GM18870 (cell line): ENCODE measurements around the gene ATP4B.

Experiments used
- ATAC-seq: cut with Tn5 transposase; IDR thresholded peaks from one replicate; pipeline ENCODE4 v1.9.1; 2021; ENCODE audit warnings: moderate library complexity; ENCODE audit not compliant: unreplicated experiment

ATP4B gene

GRCh38 chr13:113642563-113642962 is 15.4 kb downstream of the ATP4B start:
- no peak for ATAC-seq

- no peak for ATAC-seq
Measured at GRCh38 chr13:113641426-113641825, 16.6 kb downstream of the ATP4B start.

- ATAC-seq = no peak
Measured at GRCh38 chr13:113639616-113640262, 18.3 kb downstream of the ATP4B start.

- no peak for ATAC-seq
Measured at GRCh38 chr13:113638806-113639205, 19.2 kb downstream of the ATP4B start.

- no peak for ATAC-seq
Measured at GRCh38 chr13:113638173-113638746, 19.7 kb downstream of the ATP4B start.

GRCh38 chr13:113637262-113638160 is 20.5 kb downstream of the ATP4B start:
- no peak for ATAC-seq

GRCh38 chr13:113636266-113636963 is 21.6 kb downstream of the ATP4B start:
- no peak for ATAC-seq

- ATAC-seq = no peak
Measured at GRCh38 chr13:113635709-113636108, 22.3 kb downstream of the ATP4B start.

GRCh38 chr13:113635048-113635420 is 23.0 kb downstream of the ATP4B start:
- no peak for ATAC-seq

GRCh38 chr13:113634279-113635047 is 23.5 kb downstream of the ATP4B start:
- no peak for ATAC-seq

- no peak for ATAC-seq
Measured at GRCh38 chr13:113633485-113633873, 24.5 kb downstream of the ATP4B start.

- ATAC-seq = no peak
Measured at GRCh38 chr13:113632706-113633484, 25.1 kb downstream of the ATP4B start.

GRCh38 chr13:113631341-113632095 is 26.5 kb downstream of the ATP4B start:
- ATAC-seq = no peak

GRCh38 chr13:113630804-113631203 is 27.2 kb downstream of the ATP4B start:
- no peak for ATAC-seq

- ATAC-seq = no peak
Measured at GRCh38 chr13:113630296-113630695, 27.7 kb downstream of the ATP4B start.

GRCh38 chr13:113629866-113630265 is 28.1 kb downstream of the ATP4B start:
- ATAC-seq = no peak

- ATAC-seq = no peak
Measured at GRCh38 chr13:113628291-113629270, 29.4 kb downstream of the ATP4B start.

GRCh38 chr13:113627136-113627535 is 30.9 kb downstream of the ATP4B start:
- ATAC-seq = no peak
